Adrenal gland (tissue), 12 donors: ENCODE results near the gene LRRK1. TPM values are rescaled to one million over a fixed set of nuclear protein-coding genes. Genes with fewer than 3 reads are reported as not detected.

Experiments
- DNase-seq, 7 donors: peaks; one replicate each; pipeline ENCODE4 v3.0.0-alpha.2; 2019 to 2020
- H3K27ac ChIP-seq, 5 donors: fragments of 200-600 bp; sonication (generic) in 4 of 5; 1 replicate in 3 of 5; 2 replicates in 2 of 5; pipeline versions ENCODE4 v1.5.1 to v1.8.0; 2016 to 2020; ENCODE audit warnings: mild to moderate bottlenecking in 1 of 5
- H3K27me3 ChIP-seq: fragments of 200-600 bp; 2 replicates; pipeline ENCODE4 v1.8.0; 2021
- H3K36me3 ChIP-seq, 2 donors: fragments of 200-600 bp; replicated peaks in 1 of 2; 1 replicate in 1 of 2; 2 replicates in 1 of 2; pipeline versions ENCODE4 v1.5.1 to v1.8.0; 2018 to 2022
- H3K4me1 ChIP-seq, 2 donors: fragments of 200-600 bp; replicated peaks in 1 of 2; 1 replicate in 1 of 2; 2 replicates in 1 of 2; pipeline versions ENCODE4 v1.5.1 to v1.8.0; 2018 to 2021
- H3K4me3 ChIP-seq, 4 donors: fragments of 200-600 bp; sonication (generic) in 3 of 4; one replicate each; pipeline ENCODE4 v1.5.1; 2016 to 2018
- H3K9me3 ChIP-seq, 3 donors: fragments of 200-600 bp; sonication (generic) in 1 of 3; replicated peaks in 1 of 3; 1 replicate in 2 of 3; 2 replicates in 1 of 3; pipeline versions ENCODE4 v1.5.1 to v1.8.0; 2016 to 2021
- POLR2A ChIP-seq, 2 donors: fragments of 450-650 bp; IDR thresholded peaks; one replicate each; pipeline ENCODE4 v1.6.1; 2017; ENCODE audit warnings: antibody characterized with exemption in 2 of 2, mild to moderate bottlenecking in 2 of 2, moderate library complexity in 1 of 2
- WGBS, 4 donors: extraction: QIAGEN DNeasy Blood & Tissue Kit in 2 of 4; methylation state at CpG; one replicate each; pipeline versions ENCODE4 v1.1.5 to v1.1.7; 2013 to 2017; 5-methylcytosine and 5-hydroxymethylcytosine counted together
- intact Hi-C, 2 donors: fragments of 100-400 bp; cut with DNase I; formaldehyde crosslinking; loops; one replicate each; pipeline versions ENCODE4 v1.14.1 to v1.15.0; 2022 to 2023
- polyA plus RNA-seq, 3 donors: library from polyadenylated mRNA; stranded (reverse); fragments of 200-250 nt in 2 of 3; fragments of 350-450 nt in 1 of 3; fragmentation: Illumina TruSeq in 1 of 3; extraction: RNeasy Lipid Tissue Mini Kit (QIAGEN cat#74804) in 1 of 3; gene quantifications; one replicate each; pipeline ENCODE4 v1.2.3, GENCODE V29; 2013 to 2014
- total RNA-seq, 9 donors: library from RNA; depleted of rRNA in 4 of 9; stranded (reverse); fragments of >200 nt in 4 of 9; fragments of 120-200 nt in 1 of 9; fragmentation: NEBNext Ultra II Directional in 1 of 9; extraction: Animal tissue kit (Norgen Biotek cat#: 25700) in 1 of 9; gene quantifications; one replicate each; pipeline versions ENCODE4 v1.1.0 to v1.2.4, GENCODE V29; 2013 to 2023
- TF ChIP-seq, protein P1 (sequence below), 6 experiments: fragments of 450-650 bp in 4 of 6; fragments of 200-600 bp in 2 of 6; sonication (generic) in 1 of 6; IDR thresholded peaks; 1 replicate in 5 of 6; 2 replicates in 1 of 6; pipeline versions ENCODE4 v1.5.1 to v1.8.0; 2016 to 2021; ENCODE audit warnings: antibody characterized with exemption in 6 of 6, mild to moderate bottlenecking in 2 of 6, moderate library complexity in 1 of 6
- donor health status: healthy with polysubstance abuse.
- donor health status: Bipolar disorder and iron deficiency.
- donor health status: DM: yes; HTN: yes; CAD: no.
- donor health status: DM: no; HTN: no; CAD: no.
- donor health status: DM: no; HTN: no; CAD: no.
- donor health status: DM: yes; HTN: yes; CAD: no.

Gene LRRK1
- total and polyA plus RNA-seq, 12 donors: 0.44 to 13.1 (median 7.7) TPM

DNA sequence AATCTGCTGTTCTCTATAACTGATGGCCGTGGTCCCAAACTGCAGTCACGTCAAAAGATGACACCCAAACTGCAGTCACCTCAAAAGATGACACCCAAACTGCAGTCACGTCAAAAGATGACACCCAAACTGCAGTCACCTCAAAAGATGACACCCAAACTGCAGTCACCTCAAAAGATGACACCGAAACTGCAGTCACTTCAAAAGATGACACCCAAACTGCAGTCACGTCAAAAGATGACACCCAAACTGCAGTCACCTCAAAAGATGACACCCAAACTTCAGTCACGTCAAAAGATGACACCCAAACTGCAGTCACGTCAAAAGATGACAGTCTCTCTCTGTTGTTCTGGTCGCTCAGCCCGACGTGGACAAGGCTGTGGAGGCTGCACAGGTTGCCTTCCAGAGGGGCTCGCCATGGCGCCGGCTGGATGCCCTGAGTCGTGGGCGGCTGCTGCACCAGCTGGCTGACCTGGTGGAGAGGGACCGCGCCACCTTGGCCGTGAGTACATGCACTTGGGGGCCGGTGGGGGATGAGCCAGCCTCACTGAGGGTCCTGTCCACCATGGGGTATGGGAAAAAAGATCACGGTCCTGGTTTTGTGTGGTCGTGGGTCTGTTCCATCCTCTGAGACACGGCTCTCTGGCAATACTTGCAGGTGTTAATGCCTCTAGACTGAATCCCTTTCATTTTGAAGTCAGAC is 31.8 kb upstream of the LRRK1 start:
- Histone ChIP-seq H3K4me1 (peaks cover 0 to 8% of the 10 kb centered on the region in 2 donors), H3K36me3 (no peaks in the 10 kb centered on the region), H3K9me3 (no peaks in the 10 kb centered on the region), H3K27ac (no peak overlapping the region), H3K4me3 (no peak overlapping the region), H3K27me3 (peaks cover 8% of the 10 kb centered on the region)
- 79 to 83% (median 81%) methylated on average over 16 to 22 of the region's 22 CpGs for WGBS, 4 donors
- DNase-seq: no peak
- intact Hi-C loops: no loop called here
- TF ChIP-seq, protein P1, sequence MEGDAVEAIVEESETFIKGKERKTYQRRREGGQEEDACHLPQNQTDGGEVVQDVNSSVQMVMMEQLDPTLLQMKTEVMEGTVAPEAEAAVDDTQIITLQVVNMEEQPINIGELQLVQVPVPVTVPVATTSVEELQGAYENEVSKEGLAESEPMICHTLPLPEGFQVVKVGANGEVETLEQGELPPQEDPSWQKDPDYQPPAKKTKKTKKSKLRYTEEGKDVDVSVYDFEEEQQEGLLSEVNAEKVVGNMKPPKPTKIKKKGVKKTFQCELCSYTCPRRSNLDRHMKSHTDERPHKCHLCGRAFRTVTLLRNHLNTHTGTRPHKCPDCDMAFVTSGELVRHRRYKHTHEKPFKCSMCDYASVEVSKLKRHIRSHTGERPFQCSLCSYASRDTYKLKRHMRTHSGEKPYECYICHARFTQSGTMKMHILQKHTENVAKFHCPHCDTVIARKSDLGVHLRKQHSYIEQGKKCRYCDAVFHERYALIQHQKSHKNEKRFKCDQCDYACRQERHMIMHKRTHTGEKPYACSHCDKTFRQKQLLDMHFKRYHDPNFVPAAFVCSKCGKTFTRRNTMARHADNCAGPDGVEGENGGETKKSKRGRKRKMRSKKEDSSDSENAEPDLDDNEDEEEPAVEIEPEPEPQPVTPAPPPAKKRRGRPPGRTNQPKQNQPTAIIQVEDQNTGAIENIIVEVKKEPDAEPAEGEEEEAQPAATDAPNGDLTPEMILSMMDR (IDR thresholded peaks at IDR 0.05): no peak
- no peak for TF ChIP-seq POLR2A (IDR thresholded peaks at IDR 0.05)

DNA sequence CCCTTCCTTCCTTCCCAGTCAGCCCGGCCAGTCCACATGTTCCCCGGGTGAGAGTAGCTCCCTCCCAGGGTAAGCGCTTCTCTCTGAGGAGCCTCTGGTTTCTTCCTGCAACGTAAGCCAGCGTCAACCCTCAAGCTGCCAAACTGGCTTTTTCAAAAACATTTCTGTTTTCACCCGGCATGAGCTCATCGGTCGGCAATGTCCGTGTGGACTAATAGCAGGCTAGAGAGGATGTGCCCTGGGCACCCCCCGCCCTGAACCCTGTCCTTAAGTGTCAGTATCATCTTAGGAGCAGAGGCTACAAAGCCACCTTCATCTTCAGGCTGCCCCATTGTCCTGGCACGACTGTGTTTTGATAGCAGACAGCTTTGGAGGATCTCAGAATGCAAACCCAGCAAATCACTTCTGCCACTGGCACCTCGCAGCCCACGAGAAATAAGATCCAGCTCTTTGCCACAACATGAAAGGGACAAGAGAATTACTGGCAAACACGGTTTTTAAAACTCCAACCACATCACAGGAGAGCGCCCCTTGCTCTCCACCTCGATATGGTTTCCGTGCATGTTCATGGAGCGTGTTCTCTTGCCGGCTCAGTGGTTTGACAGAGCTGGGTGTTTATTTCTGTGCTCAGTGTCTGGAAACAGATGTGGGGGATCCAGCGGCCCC is 29.6 kb upstream of the LRRK1 start:
- no peak overlapping the region for H3K4me3 ChIP-seq
- peak in 4 of 7 donors; percentile 20 to 65 (median 24) for DNase-seq
- intact Hi-C loops: no loop called here

DNA sequence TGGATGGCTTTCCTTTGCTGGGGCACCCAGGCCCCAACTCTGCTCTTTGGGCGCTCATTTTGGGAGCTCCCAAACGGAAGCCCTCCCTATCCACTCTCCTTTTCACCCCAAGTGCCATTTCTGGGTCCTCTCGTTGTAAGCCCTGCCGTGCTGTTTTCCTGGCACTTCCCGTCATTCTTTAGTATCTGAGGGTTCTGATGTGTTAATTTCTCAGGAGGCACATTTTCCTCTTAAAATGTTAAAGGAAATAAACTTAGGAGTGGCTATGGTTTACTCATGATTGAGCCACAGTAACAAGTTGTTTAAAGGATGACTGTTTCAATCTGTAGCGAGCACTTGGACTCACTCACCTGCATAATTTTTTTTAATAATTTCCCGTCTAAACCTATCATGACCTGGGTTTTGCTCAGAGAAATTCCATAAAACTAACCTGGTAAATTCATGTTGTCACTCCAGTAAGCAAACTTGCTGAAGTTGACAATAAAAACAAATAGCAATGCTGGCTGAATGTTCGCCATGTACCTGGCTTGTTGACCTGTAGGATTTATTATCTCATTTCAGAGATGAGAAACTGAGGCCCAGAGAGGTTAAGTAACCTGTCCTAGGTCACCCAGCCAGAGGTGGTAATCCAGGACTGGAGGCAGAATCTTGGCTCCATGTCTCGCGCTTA is 29.0 kb upstream of the LRRK1 start:
- peaks cover 0 to 8% of the 10 kb centered on the region in 2 donors for H3K4me1 ChIP-seq
- H3K27ac ChIP-seq: peak overlapping the region in 1 of 5 donors; percentile 34
- no peak for TF ChIP-seq POLR2A (IDR thresholded peaks at IDR 0.05)
- TF ChIP-seq, protein P1 (IDR thresholded peaks at IDR 0.05): no peak
- no peak for DNase-seq
- H3K27me3 ChIP-seq: peaks cover 2% of the 10 kb centered on the region
- no peak overlapping the region for H3K4me3 ChIP-seq
- H3K9me3 ChIP-seq: no peaks in the 10 kb centered on the region
- H3K36me3 ChIP-seq: no peaks in the 10 kb centered on the region
- intact Hi-C loops: no loop called here
- 72 to 75% (median 73%) methylated on average over 10 of the region's 10 CpGs for WGBS, 4 donors

More for the DNA sequence above, 29.6 kb upstream of the LRRK1 start:
- peaks cover 0 to 8% of the 10 kb centered on the region in 2 donors for H3K4me1 ChIP-seq
- WGBS, 4 donors: 30 to 36% (median 33%) methylated on average over 19 to 20 of the region's 20 CpGs
- peaks cover 7% of the 10 kb centered on the region for H3K27me3 ChIP-seq
- no peaks in the 10 kb centered on the region for H3K9me3 ChIP-seq
- peak overlapping the region in 1 of 5 donors; percentile 34 for H3K27ac ChIP-seq
- TF ChIP-seq, protein P1 (IDR thresholded peaks at IDR 0.05): no peak
- no peak for TF ChIP-seq POLR2A (IDR thresholded peaks at IDR 0.05)
- no peaks in the 10 kb centered on the region for H3K36me3 ChIP-seq

DNA sequence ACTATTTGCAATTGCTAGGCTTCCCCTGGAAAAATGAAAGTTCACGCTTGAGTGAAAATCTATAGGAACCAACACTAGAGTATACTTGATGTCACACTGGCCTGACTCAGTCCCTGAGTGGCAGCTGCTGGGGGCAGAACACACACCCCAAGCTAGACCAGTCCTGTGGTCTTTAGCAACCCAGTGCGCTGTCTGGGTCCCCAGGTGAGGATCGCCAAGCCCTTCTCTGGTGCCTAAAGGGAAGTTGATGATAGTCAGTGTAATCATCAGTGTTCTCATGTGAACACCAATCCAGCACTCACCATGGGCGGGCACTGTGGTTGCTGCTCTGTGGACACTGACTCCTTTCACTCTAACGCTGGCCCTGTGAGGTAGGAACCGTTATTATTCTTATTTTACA is 28.3 kb upstream of the LRRK1 start:
- 81 to 91% (median 89%) methylated on average over 5 to 6 of the region's 6 CpGs for WGBS, 4 donors
- H3K27ac ChIP-seq: no peak overlapping the region
- no peak for DNase-seq

More for the DNA sequence above, 28.3 kb upstream of the LRRK1 start:
- TF ChIP-seq, protein P1 (IDR thresholded peaks at IDR 0.05): no peak
- no peak for TF ChIP-seq POLR2A (IDR thresholded peaks at IDR 0.05)
- Histone ChIP-seq H3K36me3 (no peaks in the 10 kb centered on the region), H3K4me3 (no peak overlapping the region), H3K4me1 (peaks cover 0 to 8% of the 10 kb centered on the region in 2 donors), H3K27me3 (no peaks in the 10 kb centered on the region), H3K9me3 (no peaks in the 10 kb centered on the region)
- intact Hi-C loops: no loop called here
